RCC 7860 (cell line): ENCODE results near the gene HOXA6.

ENCODE experiments used
- DNase-seq: peaks from one replicate; pipeline ENCODE4 v3.0.0-alpha.2; 2015; ENCODE audit warnings: low spot score
- FAIRE-seq: peaks from 2 replicates; lab custom pipeline; 2012; peaks lifted over from hg19 to GRCh38; lab: Jason Lieb, UNC

The HOXA6 gene

GRCh38 chr7:27112955-27113949 lies 34.3 kb downstream of the HOXA6 start:
- DNase-seq: peak; percentile 86

GRCh38 chr7:27112361-27112760 lies 35.2 kb downstream of the HOXA6 start:
- no peak for DNase-seq
- no peak for FAIRE-seq

More at GRCh38 chr7:27112955-27113949, 34.3 kb downstream of the HOXA6 start:
- peak; percentile 62 for FAIRE-seq

GRCh38 chr7:27111751-27112277 lies 35.8 kb downstream of the HOXA6 start:
- no peak for DNase-seq
- FAIRE-seq: peak; percentile 66

- peak; percentile 83 for FAIRE-seq
- DNase-seq: peak; percentile 68
These were observed 36.4 kb downstream of the HOXA6 start for GRCh38 chr7:27111042-27111750.

- FAIRE-seq: peak; percentile 94
- peak; percentile 94 for DNase-seq
These were observed 37.2 kb downstream of the HOXA6 start for GRCh38 chr7:27110186-27111031.

- peak; percentile 38 for DNase-seq
- no peak for FAIRE-seq
These were observed 37.9 kb downstream of the HOXA6 start for GRCh38 chr7:27109466-27110185.

- FAIRE-seq (peak; percentile 68), DNase-seq (peak; percentile 52)
These were observed 39.0 kb downstream of the HOXA6 start for GRCh38 chr7:27108390-27109127.

- no peak for FAIRE-seq
- DNase-seq: no peak
These were observed 39.9 kb downstream of the HOXA6 start for GRCh38 chr7:27107391-27108381.

- no peak for FAIRE-seq
These were observed 40.7 kb downstream of the HOXA6 start for GRCh38 chr7:27106901-27107240.

GRCh38 chr7:27106181-27106900 lies 41.2 kb downstream of the HOXA6 start:
- DNase-seq (no peak), FAIRE-seq (no peak)

More at GRCh38 chr7:27106901-27107240, 40.7 kb downstream of the HOXA6 start:
- no peak for DNase-seq

GRCh38 chr7:27105301-27106031 lies 42.1 kb downstream of the HOXA6 start:
- FAIRE-seq (no peak), DNase-seq (no peak)

GRCh38 chr7:27104341-27105058 lies 43.1 kb downstream of the HOXA6 start:
- DNase-seq (no peak), FAIRE-seq (no peak)

GRCh38 chr7:27103489-27104226 lies 43.9 kb downstream of the HOXA6 start:
- FAIRE-seq: peak; percentile 71

GRCh38 chr7:27102581-27103442 lies 44.8 kb downstream of the HOXA6 start, which contains the start of gene HOXA2:
TSS of gene HOXA2 (minus strand) at chr7:27102683. CDS start at chr7:27102500, 183 bp downstream.
- FAIRE-seq: peak; percentile 70
- peak; percentile 69 for DNase-seq

More at GRCh38 chr7:27103489-27104226, 43.9 kb downstream of the HOXA6 start:
- DNase-seq: peak; percentile 63
